A673 (cell line): ENCODE results near the gene NOB1.

Source experiments
- EZH2 ChIP-seq: fragments of 200-600 bp; sonication (generic); IDR thresholded peaks from 2 replicates; pipeline ENCODE4 v1.6.1; 2017; ENCODE audit warnings: borderline replicate concordance, low read depth, mild to moderate bottlenecking, mixed read lengths, antibody characterized with exemption, low read length; ENCODE audit not compliant: poor library complexity, severe bottlenecking
- TF ChIP-seq, protein P1 (sequence below): fragments of 300-800, 200-600 bp; sonication (generic); conservative IDR thresholded peaks from 2 replicates; pipeline ENCODE4 v1.5.1; 2017; ENCODE audit warnings: low read depth, mild to moderate bottlenecking, antibody characterized with exemption, low read length, moderate library complexity, mixed read lengths

DNA sequence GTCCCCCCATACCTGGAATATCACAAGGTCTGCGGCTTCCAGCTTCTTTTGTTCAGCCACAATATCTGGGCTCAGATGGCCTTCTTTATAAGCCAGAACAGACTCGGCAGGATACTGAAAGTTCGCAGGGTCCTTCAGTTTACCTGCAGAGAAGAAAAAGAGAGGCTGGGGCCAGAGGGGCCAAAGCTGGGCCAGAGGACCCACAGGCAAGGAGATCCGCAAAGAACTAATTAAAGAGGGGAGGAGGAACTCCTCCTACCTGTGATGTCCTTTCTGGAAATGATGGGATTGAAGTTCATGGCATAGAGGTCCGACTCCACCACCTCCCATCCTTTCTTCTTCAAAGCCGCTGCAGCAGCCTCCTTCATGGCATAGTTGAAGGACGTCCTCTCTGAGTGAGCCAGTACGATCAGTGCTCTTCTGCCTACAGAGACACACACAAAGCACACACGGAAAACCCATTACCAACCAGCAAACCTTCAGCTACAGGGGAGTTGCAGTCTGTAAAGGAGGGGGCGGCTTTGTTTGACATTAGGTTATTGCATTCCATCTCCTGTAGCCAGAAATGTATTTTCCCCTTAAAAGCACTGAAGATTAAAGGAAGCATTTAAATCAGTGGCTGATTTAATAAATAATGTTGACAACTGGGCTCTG, 36.5 kb downstream of the NOB1 start:
- TF ChIP-seq, protein P1, sequence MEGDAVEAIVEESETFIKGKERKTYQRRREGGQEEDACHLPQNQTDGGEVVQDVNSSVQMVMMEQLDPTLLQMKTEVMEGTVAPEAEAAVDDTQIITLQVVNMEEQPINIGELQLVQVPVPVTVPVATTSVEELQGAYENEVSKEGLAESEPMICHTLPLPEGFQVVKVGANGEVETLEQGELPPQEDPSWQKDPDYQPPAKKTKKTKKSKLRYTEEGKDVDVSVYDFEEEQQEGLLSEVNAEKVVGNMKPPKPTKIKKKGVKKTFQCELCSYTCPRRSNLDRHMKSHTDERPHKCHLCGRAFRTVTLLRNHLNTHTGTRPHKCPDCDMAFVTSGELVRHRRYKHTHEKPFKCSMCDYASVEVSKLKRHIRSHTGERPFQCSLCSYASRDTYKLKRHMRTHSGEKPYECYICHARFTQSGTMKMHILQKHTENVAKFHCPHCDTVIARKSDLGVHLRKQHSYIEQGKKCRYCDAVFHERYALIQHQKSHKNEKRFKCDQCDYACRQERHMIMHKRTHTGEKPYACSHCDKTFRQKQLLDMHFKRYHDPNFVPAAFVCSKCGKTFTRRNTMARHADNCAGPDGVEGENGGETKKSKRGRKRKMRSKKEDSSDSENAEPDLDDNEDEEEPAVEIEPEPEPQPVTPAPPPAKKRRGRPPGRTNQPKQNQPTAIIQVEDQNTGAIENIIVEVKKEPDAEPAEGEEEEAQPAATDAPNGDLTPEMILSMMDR = no peak
- no peak for TF ChIP-seq EZH2
